Gastrocnemius medialis (tissue), 4 donors: ENCODE results near the gene ADAMTS2. TPM values are rescaled to one million over a fixed set of nuclear protein-coding genes. Genes with fewer than 3 reads are reported as not detected.

ENCODE experiments used
- ATAC-seq, 2 donors: fragments of 150-250 bp; one replicate each; pipeline ENCODE4 v1.9.1; 2016
- DNase-seq, 2 donors: peaks; one replicate each; pipeline ENCODE4 v3.0.0-alpha.2; 2019
- H3K27ac ChIP-seq, 4 donors: fragments of 200-600 bp; sonication (generic); 1 replicate in 1 of 4; 2 replicates in 3 of 4; pipeline ENCODE4 v1.5.1; 2016 to 2018; ENCODE audit warnings: mild to moderate bottlenecking in 2 of 4, moderate library complexity in 1 of 4
- H3K27me3 ChIP-seq, 3 donors: fragments of 200-600 bp; sonication (generic) in 2 of 3; 1 replicate in 1 of 3; 2 replicates in 2 of 3; pipeline versions ENCODE4 v1.5.1 to v1.6.0; 2016 to 2019; ENCODE audit warnings: mild to moderate bottlenecking in 1 of 3, moderate library complexity in 1 of 3
- H3K36me3 ChIP-seq, 2 donors: fragments of 200-600 bp; sonication (generic) in 1 of 2; one replicate each; pipeline ENCODE4 v1.5.1; 2017 to 2018
- H3K4me1 ChIP-seq, 2 donors: fragments of 200-600 bp; sonication (generic) in 1 of 2; one replicate each; pipeline ENCODE4 v1.5.1; 2016 to 2017; ENCODE audit warnings: mild to moderate bottlenecking in 2 of 2
- H3K4me3 ChIP-seq, 4 donors: fragments of 200-600 bp; sonication (generic) in 3 of 4; 1 replicate in 1 of 4; 2 replicates in 3 of 4; pipeline ENCODE4 v1.5.1; 2016 to 2019; ENCODE audit warnings: mild to moderate bottlenecking in 2 of 4
- H3K9me3 ChIP-seq, 3 donors: fragments of 200-600 bp; sonication (generic) in 2 of 3; 1 replicate in 1 of 3; 2 replicates in 2 of 3; pipeline ENCODE4 v1.5.1; 2016 to 2019
- POLR2A ChIP-seq, 2 donors: fragments of 450-650 bp; IDR thresholded peaks; one replicate each; pipeline ENCODE4 v1.6.1; 2017; ENCODE audit warnings: antibody characterized with exemption in 2 of 2, mild to moderate bottlenecking in 2 of 2, moderate library complexity in 2 of 2
- in situ Hi-C, 4 donors: fragments of 200-750 bp; cut with MboI; loops; one replicate each; pipeline versions ENCODE4 v1.15.0 to v1.8.0; 2017; ENCODE audit warnings: low sequenced_read_pairs in 4 of 4
- intact Hi-C: fragments of 100-400 bp; cut with DNase I; formaldehyde crosslinking; loops from one replicate; pipeline ENCODE4 v1.15.1; 2023; ENCODE audit warnings: low total_unique reads
- total RNA-seq, 4 donors: library from RNA; depleted of rRNA; stranded (reverse); fragments of >200 nt; gene quantifications; one replicate each; pipeline versions ENCODE4 v1.1.0 to v1.2.3, GENCODE V29; 2016
- TF ChIP-seq, protein P1 (sequence below), 5 experiments: fragments of 450-650 bp in 3 of 5; fragments of 200-600 bp in 2 of 5; sonication (generic) in 2 of 5; IDR thresholded peaks in 4 of 5; conservative IDR thresholded peaks in 1 of 5; 1 replicate in 4 of 5; 2 replicates in 1 of 5; pipeline ENCODE4 v1.5.1; 2016 to 2019; ENCODE audit warnings: antibody characterized with exemption in 5 of 5, mild to moderate bottlenecking in 3 of 5, moderate library complexity in 3 of 5

Gene ADAMTS2
- total RNA-seq, 4 donors from 2014 or later, result 0.78 to 3.8 (median 2.0) TPM

GRCh38 chr5:179180921-179181645 lies 164.2 kb downstream of the ADAMTS2 start:
- Histone ChIP-seq H3K4me3 (no peak overlapping the region), H3K27ac (no peak overlapping the region), H3K4me1 (no peaks in the 10 kb centered on the region), H3K36me3 (no peaks in the 10 kb centered on the region), H3K27me3 (no peaks in the 10 kb centered on the region), H3K9me3 (no peaks in the 10 kb centered on the region)
- ATAC-seq (no peak), DNase-seq (no peak)
- intact Hi-C loops (no loop called here), in situ Hi-C loops (no loop called here)
- TF ChIP-seq, protein P1, sequence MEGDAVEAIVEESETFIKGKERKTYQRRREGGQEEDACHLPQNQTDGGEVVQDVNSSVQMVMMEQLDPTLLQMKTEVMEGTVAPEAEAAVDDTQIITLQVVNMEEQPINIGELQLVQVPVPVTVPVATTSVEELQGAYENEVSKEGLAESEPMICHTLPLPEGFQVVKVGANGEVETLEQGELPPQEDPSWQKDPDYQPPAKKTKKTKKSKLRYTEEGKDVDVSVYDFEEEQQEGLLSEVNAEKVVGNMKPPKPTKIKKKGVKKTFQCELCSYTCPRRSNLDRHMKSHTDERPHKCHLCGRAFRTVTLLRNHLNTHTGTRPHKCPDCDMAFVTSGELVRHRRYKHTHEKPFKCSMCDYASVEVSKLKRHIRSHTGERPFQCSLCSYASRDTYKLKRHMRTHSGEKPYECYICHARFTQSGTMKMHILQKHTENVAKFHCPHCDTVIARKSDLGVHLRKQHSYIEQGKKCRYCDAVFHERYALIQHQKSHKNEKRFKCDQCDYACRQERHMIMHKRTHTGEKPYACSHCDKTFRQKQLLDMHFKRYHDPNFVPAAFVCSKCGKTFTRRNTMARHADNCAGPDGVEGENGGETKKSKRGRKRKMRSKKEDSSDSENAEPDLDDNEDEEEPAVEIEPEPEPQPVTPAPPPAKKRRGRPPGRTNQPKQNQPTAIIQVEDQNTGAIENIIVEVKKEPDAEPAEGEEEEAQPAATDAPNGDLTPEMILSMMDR (IDR thresholded peaks at IDR 0.05 in 4 of 5, conservative IDR thresholded peaks at IDR 0.05 in 1 of 5), result no peak
- TF ChIP-seq POLR2A (IDR thresholded peaks at IDR 0.05), result no peak

GRCh38 chr5:179180061-179180610 lies 165.1 kb downstream of the ADAMTS2 start:
- Histone ChIP-seq H3K36me3 (no peaks in the 10 kb centered on the region), H3K27ac (no peak overlapping the region), H3K27me3 (no peaks in the 10 kb centered on the region), H3K4me3 (no peak overlapping the region), H3K4me1 (no peaks in the 10 kb centered on the region), H3K9me3 (no peaks in the 10 kb centered on the region)
- TF ChIP-seq, protein P1 (IDR thresholded peaks at IDR 0.05 in 4 of 5, conservative IDR thresholded peaks at IDR 0.05 in 1 of 5), result no peak
- TF ChIP-seq POLR2A (IDR thresholded peaks at IDR 0.05), result no peak
- ATAC-seq (no peak), DNase-seq (no peak)
- in situ Hi-C loops (no loop called here), intact Hi-C loops (no loop called here)

DNA sequence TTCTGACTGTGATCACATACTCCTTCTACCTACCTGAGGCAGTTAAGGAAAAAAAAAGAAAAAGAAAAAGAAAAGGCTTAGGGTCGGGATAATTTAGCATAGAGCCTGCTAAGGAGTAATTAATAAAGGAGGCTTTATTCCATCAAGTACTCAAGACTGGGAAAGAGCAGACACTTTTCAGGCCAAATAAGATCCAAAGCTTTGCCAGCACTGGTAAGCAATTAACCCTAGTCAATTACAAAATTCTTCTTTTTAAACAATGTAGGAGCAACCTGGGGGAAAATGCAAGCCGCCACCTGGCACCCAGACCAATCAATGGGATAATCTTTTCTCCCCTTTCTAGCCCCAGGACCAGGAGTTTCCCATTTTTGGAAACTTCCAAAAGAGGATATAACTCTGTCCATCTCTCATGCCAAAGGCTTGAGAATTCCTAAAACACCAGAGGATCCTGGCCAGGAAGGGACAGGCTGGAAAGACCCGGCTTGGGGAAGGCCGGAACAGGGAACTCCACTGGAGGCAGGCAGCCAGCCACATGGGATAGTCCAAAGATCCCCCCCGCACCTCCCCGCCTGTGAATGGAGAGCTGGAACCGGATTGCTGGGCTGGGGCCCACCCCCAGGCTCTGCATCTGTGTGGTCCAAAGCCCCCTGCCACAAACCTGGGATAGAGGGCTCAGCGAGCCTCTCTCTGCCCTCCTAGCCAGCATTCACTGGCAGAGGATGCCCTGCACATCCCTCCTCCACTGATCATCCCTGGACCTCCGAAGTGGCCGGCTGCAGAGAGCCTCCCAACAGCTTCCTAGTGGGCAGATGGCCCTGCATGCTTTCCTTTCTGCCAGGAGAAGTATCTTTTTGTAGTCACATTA lies 167.3 kb downstream of the ADAMTS2 start:
- no peaks in the 10 kb centered on the region for H3K36me3 ChIP-seq
- no peak overlapping the region for H3K27ac ChIP-seq
- H3K27me3 ChIP-seq, result no peaks in the 10 kb centered on the region
- no peak for ATAC-seq
- no peak overlapping the region for H3K4me3 ChIP-seq
- in situ Hi-C loops, result loop anchor here in 1 of 4 donors (10.0 kb wide), 1 partner anchor 317 kb away; no protein-coding TSS in a partner anchor
- DNase-seq, result no peak
- H3K9me3 ChIP-seq, result no peaks in the 10 kb centered on the region
- intact Hi-C loops, result no loop called here
- TF ChIP-seq, protein P1 (IDR thresholded peaks at IDR 0.05 in 4 of 5, conservative IDR thresholded peaks at IDR 0.05 in 1 of 5), result no peak
- no peak for TF ChIP-seq POLR2A (IDR thresholded peaks at IDR 0.05)
- no peaks in the 10 kb centered on the region for H3K4me1 ChIP-seq

DNA sequence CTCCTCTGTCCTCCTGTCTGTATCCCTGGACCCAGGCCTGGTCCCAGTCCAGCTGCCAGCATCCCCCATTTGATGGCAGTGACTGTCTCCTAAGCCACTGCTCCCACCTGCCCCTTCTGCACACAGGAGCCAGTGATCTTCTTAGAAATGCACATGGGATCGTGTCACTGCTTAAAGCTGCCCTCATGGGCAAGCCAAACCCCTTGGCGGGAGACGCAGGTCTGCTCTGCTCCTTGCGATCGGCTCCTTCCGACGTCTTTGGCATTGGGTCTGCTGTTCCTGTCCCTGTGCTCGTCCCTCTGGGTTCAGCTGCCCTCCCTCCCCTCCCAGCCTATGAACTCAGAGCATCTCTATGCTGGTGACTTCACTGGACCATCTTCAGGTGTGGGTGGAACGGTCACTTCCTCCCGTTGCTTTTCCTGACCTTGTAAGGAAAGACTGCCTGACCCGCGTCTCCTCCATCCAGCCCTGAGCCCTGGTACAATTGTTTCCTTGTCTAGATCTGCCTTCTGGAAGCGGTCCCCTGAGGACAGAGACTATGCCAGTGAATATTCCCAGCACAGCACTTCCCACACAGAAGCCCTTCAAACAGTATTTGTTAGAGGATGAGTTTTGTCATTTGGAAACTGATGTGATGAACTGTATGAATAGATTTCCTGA lies 168.6 kb downstream of the ADAMTS2 start:
- Histone ChIP-seq H3K27me3 (no peaks in the 10 kb centered on the region), H3K9me3 (no peaks in the 10 kb centered on the region), H3K27ac (no peak overlapping the region), H3K4me3 (no peak overlapping the region), H3K36me3 (no peaks in the 10 kb centered on the region), H3K4me1 (no peaks in the 10 kb centered on the region)
- ATAC-seq, result no peak
- intact Hi-C loops, result no loop called here
- no peak for DNase-seq
- in situ Hi-C loops, result loop anchor here in 1 of 4 donors (10.0 kb wide), 1 partner anchor 318 kb away; no protein-coding TSS in a partner anchor
- TF ChIP-seq, protein P1 (IDR thresholded peaks at IDR 0.05 in 4 of 5, conservative IDR thresholded peaks at IDR 0.05 in 1 of 5), result no peak
- no peak for TF ChIP-seq POLR2A (IDR thresholded peaks at IDR 0.05)
